Hepatocyte (in vitro differentiated cells): ENCODE data around the gene STRC. TPM values are rescaled to one million over a fixed set of nuclear protein-coding genes. Genes with fewer than 3 reads are reported as not detected.
"Not testable (repeated sequence)": the region's sequence is repeated elsewhere in the genome, so short reads cannot be mapped to it uniquely, and the experiment has no call there.

Experiments
- DNase-seq: peaks from one replicate; pipeline ENCODE4 v3.0.0-alpha.2; 2016; ENCODE audit warnings: low spot score
- H2AFZ ChIP-seq: fragments of 200-600 bp; sonication (generic); 2 replicates; pipeline ENCODE4 v1.6.0; 2016; ENCODE audit warnings: antibody characterized with exemption, mild to moderate bottlenecking
- H3K27ac ChIP-seq: fragments of 200-600 bp; sonication (generic); 2 replicates; pipeline ENCODE4 v1.5.1; 2016; ENCODE audit warnings: mild to moderate bottlenecking
- H3K27me3 ChIP-seq: fragments of 200-600 bp; sonication (generic); 2 replicates; pipeline ENCODE4 v1.6.1; 2016
- H3K36me3 ChIP-seq: fragments of 200-600 bp; sonication (generic); replicated peaks from 2 replicates; pipeline ENCODE4 v1.5.1; 2016; ENCODE audit warnings: low read depth; ENCODE audit not compliant: insufficient read depth
- H3K4me1 ChIP-seq: fragments of 200-600 bp; sonication (generic); 2 replicates; pipeline ENCODE4 v1.5.1; 2016; ENCODE audit warnings: mild to moderate bottlenecking, moderate library complexity; ENCODE audit not compliant: insufficient read depth
- H3K4me2 ChIP-seq: fragments of 200-600 bp; sonication (generic); 2 replicates; pipeline ENCODE4 v1.6.0; 2016
- H3K4me3 ChIP-seq: fragments of 200-600 bp; sonication (generic); 2 replicates; pipeline ENCODE4 v1.5.1; 2016; ENCODE audit warnings: mild to moderate bottlenecking
- H3K79me2 ChIP-seq: fragments of 200-600 bp; sonication (generic); 2 replicates; pipeline ENCODE4 v1.6.0; 2017; ENCODE audit warnings: mild to moderate bottlenecking
- H3K9me2 ChIP-seq: fragments of 200-600 bp; sonication (generic); replicated peaks from 2 replicates; pipeline ENCODE4 v1.6.0; 2017; ENCODE audit warnings: mild to moderate bottlenecking; ENCODE audit not compliant: insufficient read depth
- H3K9me3 ChIP-seq: fragments of 200-600 bp; sonication (generic); 2 replicates; pipeline ENCODE4 v1.5.1; 2016; ENCODE audit warnings: low read depth, mild to moderate bottlenecking
- H4K20me1 ChIP-seq: fragments of 200-600 bp; sonication (generic); 2 replicates; pipeline ENCODE4 v1.6.0; 2016; ENCODE audit warnings: mild to moderate bottlenecking; ENCODE audit not compliant: insufficient read depth, poor library complexity, severe bottlenecking
- WGBS: methylation state at CpG from one replicate; pipeline ENCODE4 v1.1.6; 2016; ENCODE audit warnings: low lambda C conversion rate; ENCODE audit errors: missing lambda C conversion rate; 5-methylcytosine and 5-hydroxymethylcytosine counted together
- polyA plus RNA-seq: library from polyadenylated mRNA; unstranded; fragments of >200 nt; fragmentation: Nextera tagmentation; extraction: Ambion mirVana; gene quantifications from 2 replicates; pipeline ENCODE4 v1.2.1, GENCODE V29; 2016
- total RNA-seq: library from RNA; depleted of rRNA; stranded (reverse); fragments of >200 nt; gene quantifications from 2 replicates; pipeline ENCODE4 v1.2.3, GENCODE V29; 2014

The STRC gene
- total and polyA plus RNA-seq, 2 experiments from 2014 or later: 0.23 to 0.47 TPM

DNA sequence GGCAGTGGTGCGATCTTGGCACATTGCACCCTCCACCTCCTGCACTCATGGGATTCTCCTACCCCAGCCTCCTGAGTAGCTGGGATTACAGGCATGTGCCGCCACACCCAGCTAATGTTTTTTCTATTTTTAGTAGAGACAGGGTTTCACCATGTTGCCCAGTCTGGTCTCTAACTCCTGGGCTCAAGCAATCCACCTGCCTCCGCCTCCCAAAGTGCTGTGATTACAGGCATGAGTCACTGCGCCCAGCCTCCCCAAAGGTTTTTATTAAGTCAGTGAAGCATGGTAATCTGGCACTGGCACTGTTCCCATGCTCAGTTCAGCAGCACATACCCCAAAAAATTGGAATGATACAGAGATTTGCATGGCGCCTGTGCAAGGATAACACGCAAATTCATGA, 16.4 kb downstream of the STRC start:
- not testable (repeated sequence) for H3K36me3 ChIP-seq, H3K79me2 ChIP-seq, H3K4me3 ChIP-seq, H3K27me3 ChIP-seq, H3K9me3 ChIP-seq, H4K20me1 ChIP-seq, H3K9me2 ChIP-seq, H3K4me1 ChIP-seq, H3K27ac ChIP-seq, DNase-seq, H2AFZ ChIP-seq, H3K4me2 ChIP-seq
- 91% methylated on average over 6 of the region's 6 CpGs for WGBS

DNA sequence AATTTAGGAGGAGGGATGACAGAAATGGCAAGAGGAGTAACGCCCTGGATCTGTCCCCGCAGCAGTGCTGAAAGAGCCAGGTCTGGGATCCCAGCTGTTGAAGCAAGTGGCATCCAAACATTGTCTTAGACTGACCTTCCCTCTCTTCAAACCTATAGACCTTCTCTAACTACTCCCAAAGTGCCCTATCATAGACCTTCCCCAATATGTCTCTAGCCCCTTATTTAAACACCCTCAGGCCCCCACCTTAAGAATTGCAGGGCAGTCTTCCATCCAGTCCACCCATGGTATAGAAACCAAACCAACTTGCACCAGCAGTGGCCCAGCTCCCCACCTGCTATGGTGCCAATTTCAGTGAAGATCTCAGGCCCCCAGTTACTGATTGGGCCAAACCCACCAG, 18.4 kb downstream of the STRC start:
- H3K9me3 ChIP-seq, H3K4me1 ChIP-seq, H4K20me1 ChIP-seq, H3K27me3 ChIP-seq, H3K79me2 ChIP-seq, H2AFZ ChIP-seq, DNase-seq, H3K4me2 ChIP-seq, H3K4me3 ChIP-seq, H3K27ac ChIP-seq, H3K36me3 ChIP-seq, H3K9me2 ChIP-seq: not testable (repeated sequence)
- no CpG with 5 or more reads among the region's 2 CpGs for WGBS

- WGBS: 88% methylated on average over 6 of the region's 6 CpGs
- H3K27ac ChIP-seq, H4K20me1 ChIP-seq, H3K79me2 ChIP-seq, H3K4me1 ChIP-seq, H3K36me3 ChIP-seq, H3K9me3 ChIP-seq, H3K4me3 ChIP-seq, H3K27me3 ChIP-seq, H3K4me2 ChIP-seq, H2AFZ ChIP-seq, H3K9me2 ChIP-seq, DNase-seq: not testable (repeated sequence)
These were observed 19.5 kb downstream of the STRC start for GRCh38 chr15:43599131-43599530.

GRCh38 chr15:43593328-43594190, 25.0 kb downstream of the STRC start, which contains the start of gene CKMT1B:
CKMT1B (plus strand) TSS chr15:43594027; CDS start chr15:43594219, 192 bp downstream.
- H3K4me1 ChIP-seq, H3K27ac ChIP-seq, H3K9me3 ChIP-seq, H3K27me3 ChIP-seq, H3K36me3 ChIP-seq, DNase-seq, H3K79me2 ChIP-seq, H3K4me2 ChIP-seq, H4K20me1 ChIP-seq, H3K4me3 ChIP-seq, H2AFZ ChIP-seq, H3K9me2 ChIP-seq: not testable (repeated sequence)
- WGBS: no CpG with 5 or more reads among the region's 43 CpGs

DNA sequence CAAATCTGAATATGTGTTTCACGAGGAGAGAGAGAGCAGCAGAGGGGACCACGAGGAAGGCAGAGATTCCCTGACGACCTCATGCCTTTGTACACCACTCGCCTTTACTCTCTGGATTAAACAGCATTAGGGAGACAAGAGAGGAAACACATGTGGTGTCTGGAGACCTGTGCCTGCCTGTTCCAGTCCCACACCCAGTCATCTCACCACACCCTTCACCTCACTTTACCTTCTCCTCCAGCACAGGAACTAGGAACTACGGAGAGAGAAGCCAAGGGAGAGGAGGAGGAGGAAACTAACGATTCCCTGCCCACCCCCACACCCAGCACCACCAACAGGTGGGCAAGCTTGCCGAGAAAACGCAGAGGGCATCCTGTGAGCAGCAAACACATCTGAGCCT, 25.8 kb downstream of the STRC start:
- H3K27ac ChIP-seq, H3K27me3 ChIP-seq, H4K20me1 ChIP-seq, H3K4me3 ChIP-seq, H3K36me3 ChIP-seq, H3K9me3 ChIP-seq, H2AFZ ChIP-seq, H3K4me1 ChIP-seq, H3K4me2 ChIP-seq, H3K9me2 ChIP-seq, H3K79me2 ChIP-seq, DNase-seq: not testable (repeated sequence)
- 18% methylated on average over 4 of the region's 8 CpGs for WGBS

DNA sequence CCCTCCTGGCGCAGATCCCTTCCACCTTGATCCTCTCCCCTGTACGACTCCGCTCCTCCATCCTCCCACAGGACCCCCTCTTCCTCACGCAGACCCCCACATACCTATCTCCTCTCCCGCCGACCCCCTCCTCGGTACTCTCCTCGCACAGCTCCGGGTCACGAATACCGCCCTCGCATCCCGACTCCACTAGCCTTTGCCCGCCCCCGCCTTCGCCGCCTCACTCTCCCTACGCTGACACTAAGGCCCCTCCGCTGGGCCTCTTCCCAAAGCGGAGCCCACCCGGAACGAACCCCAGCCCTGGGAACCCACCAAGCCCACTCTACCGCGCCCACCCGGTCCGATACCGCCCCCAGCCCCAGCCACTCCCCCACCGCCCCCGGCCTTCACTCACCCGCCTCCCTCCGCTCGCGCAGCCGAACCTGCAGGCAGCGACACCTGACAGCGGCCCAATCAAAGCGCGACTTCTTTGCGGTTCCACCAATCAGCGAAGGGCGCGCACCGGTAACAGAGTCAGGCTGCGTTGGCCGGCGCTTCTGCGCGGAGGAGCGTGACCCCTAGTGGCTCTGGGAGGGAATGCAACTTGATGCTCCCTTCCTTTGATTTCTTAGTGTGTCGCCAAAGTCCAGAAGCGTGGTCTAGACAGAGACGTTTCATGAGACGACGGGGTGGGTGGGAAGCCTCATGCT, 28.7 kb downstream of the STRC start, which contains the start of gene PPIP5K1:
TSS of gene PPIP5K1 (minus strand) at position 431 of the 689 bp plus-strand sequence. CDS start 5,704 bp downstream, outside the sequence.
- not testable (repeated sequence) for H3K27ac ChIP-seq, DNase-seq, H3K79me2 ChIP-seq, H3K9me3 ChIP-seq, H3K4me1 ChIP-seq, H3K4me3 ChIP-seq, H4K20me1 ChIP-seq, H3K4me2 ChIP-seq, H3K9me2 ChIP-seq, H3K36me3 ChIP-seq, H2AFZ ChIP-seq, H3K27me3 ChIP-seq
- WGBS: no CpG with 5 or more reads among the region's 54 CpGs

- H3K36me3 ChIP-seq, H3K27me3 ChIP-seq, H4K20me1 ChIP-seq, H3K79me2 ChIP-seq, H3K9me3 ChIP-seq, H3K4me3 ChIP-seq, H3K9me2 ChIP-seq, H3K27ac ChIP-seq, H3K4me2 ChIP-seq, H2AFZ ChIP-seq, H3K4me1 ChIP-seq, DNase-seq: not testable (repeated sequence)
- no CpG with 5 or more reads among the region's 1 CpG for WGBS
These were observed 44.0 kb downstream of the STRC start for GRCh38 chr15:43574607-43575006.

DNA sequence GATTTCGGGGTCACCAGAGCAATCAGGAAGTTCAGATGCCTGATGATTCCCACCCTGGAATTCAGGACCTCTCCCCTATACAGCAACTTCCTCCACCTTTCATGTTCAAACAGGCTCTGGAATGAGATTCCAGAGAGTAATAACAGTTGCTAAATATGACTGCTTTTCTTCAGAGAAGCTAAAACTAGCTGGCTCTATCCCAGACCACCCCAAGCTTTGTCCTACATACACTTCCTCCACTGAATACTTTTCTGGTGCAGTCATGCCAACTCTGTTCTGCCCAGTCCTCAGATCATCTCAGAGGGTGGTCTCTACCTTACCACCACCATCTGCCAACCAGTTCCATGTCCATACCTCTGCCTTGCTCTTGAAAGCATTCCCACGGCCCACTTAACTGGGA, 52.0 kb downstream of the STRC start:
- H3K27ac ChIP-seq, H3K36me3 ChIP-seq, H4K20me1 ChIP-seq, DNase-seq, H3K27me3 ChIP-seq, H3K79me2 ChIP-seq, H3K4me3 ChIP-seq, H3K4me1 ChIP-seq, H3K4me2 ChIP-seq, H2AFZ ChIP-seq, H3K9me2 ChIP-seq, H3K9me3 ChIP-seq: not testable (repeated sequence)
- WGBS: no CpG with 5 or more reads among the region's 2 CpGs

DNA sequence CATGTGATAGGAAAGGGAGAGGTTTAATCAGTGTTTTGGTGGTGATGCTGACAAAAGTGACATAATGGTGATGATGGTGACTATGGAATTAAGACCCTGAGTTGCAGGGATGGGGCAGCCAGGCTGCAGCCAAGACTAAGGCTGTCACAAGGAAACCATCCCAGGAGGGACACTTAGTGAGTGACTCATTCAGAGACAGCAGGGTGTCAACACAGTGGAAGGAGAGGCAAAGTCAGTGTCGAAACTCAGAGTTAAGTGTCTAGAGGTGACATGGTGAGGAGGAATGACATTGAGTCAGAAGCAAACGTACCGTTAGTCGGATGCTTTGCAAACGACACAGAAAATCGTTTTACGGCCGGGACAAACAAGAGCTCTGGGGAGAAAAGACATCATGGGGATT, 54.8 kb downstream of the STRC start:
- H4K20me1 ChIP-seq, H3K79me2 ChIP-seq, DNase-seq, H2AFZ ChIP-seq, H3K27ac ChIP-seq, H3K36me3 ChIP-seq, H3K4me2 ChIP-seq, H3K4me1 ChIP-seq, H3K27me3 ChIP-seq, H3K4me3 ChIP-seq, H3K9me2 ChIP-seq, H3K9me3 ChIP-seq: not testable (repeated sequence)
- WGBS: no CpG with 5 or more reads among the region's 8 CpGs
